Suprapubic skin (tissue), 4 donors: ENCODE measurements around the gene GUCA2A.

Experiments used
- EP300 ChIP-seq: sonication (generic); formaldehyde crosslinking; IDR thresholded peaks from one replicate; pipeline ENCODE4 v1.6.1; 2017; ENCODE audit warnings: antibody characterized with exemption
- POLR2A ChIP-seq, 2 donors: fragments of 450-650 bp; IDR thresholded peaks; one replicate each; pipeline ENCODE4 v1.6.1; 2017; ENCODE audit warnings: antibody characterized with exemption in 2 of 2, mild to moderate bottlenecking in 2 of 2, moderate library complexity in 2 of 2
- POLR2AphosphoS5 ChIP-seq, 3 donors: sonication (generic); formaldehyde crosslinking; IDR thresholded peaks; one replicate each; pipeline ENCODE4 v1.6.1; 2017; ENCODE audit warnings: antibody characterized with exemption in 3 of 3
- TF ChIP-seq, protein P1 (sequence below), 2 donors: fragments of 200-600 bp in 1 of 2; fragments of 450-650 bp in 1 of 2; sonication (generic) in 1 of 2; IDR thresholded peaks; one replicate each; pipeline ENCODE4 v1.5.1; 2016 to 2019; ENCODE audit warnings: antibody characterized with exemption in 2 of 2, mild to moderate bottlenecking in 1 of 2, moderate library complexity in 1 of 2

DNA sequence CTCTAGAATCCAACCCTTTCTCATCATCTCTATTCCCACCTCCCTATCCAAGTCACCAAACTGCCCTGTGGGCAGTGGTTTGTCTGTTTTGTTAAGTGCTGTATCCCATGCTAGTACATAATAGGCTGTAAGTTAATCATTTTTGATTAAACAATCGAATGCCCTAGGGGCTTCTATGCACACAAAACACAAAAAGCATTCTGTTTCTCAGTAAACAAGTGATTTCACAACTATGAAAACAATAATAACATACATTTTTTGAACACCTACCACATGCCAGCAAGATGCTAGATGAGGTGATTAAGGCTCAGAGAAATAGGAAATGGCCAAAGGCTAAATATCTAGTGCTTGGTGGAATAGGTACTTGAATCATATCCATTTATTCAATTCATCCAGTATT lies 16.4 kb downstream of the GUCA2A start:
- TF ChIP-seq, protein P1, sequence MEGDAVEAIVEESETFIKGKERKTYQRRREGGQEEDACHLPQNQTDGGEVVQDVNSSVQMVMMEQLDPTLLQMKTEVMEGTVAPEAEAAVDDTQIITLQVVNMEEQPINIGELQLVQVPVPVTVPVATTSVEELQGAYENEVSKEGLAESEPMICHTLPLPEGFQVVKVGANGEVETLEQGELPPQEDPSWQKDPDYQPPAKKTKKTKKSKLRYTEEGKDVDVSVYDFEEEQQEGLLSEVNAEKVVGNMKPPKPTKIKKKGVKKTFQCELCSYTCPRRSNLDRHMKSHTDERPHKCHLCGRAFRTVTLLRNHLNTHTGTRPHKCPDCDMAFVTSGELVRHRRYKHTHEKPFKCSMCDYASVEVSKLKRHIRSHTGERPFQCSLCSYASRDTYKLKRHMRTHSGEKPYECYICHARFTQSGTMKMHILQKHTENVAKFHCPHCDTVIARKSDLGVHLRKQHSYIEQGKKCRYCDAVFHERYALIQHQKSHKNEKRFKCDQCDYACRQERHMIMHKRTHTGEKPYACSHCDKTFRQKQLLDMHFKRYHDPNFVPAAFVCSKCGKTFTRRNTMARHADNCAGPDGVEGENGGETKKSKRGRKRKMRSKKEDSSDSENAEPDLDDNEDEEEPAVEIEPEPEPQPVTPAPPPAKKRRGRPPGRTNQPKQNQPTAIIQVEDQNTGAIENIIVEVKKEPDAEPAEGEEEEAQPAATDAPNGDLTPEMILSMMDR (IDR thresholded peaks at IDR 0.05): no peak
- TF ChIP-seq EP300 (no peak), POLR2AphosphoS5 (IDR thresholded peaks at IDR 0.05) (no peak), POLR2A (IDR thresholded peaks at IDR 0.05) (no peak)
